Right cardiac atrium (tissue), 5 donors: ENCODE results near the gene CD84. TPM values are rescaled to one million over a fixed set of nuclear protein-coding genes. Genes with fewer than 3 reads are reported as not detected.
"Not testable (repeated sequence)": the region's sequence is repeated elsewhere in the genome, so short reads cannot be mapped to it uniquely, and the experiment has no call there.

Source experiments
- ATAC-seq, 2 donors: fragments of 200-7000 bp; cut with Tn5 transposase; one replicate each; pipeline versions ENCODE4 v1.8.0 to v1.9.1; 2020; ENCODE audit warnings: moderate library complexity in 2 of 2, mild to moderate bottlenecking in 1 of 2
- DNase-seq, 3 donors: peaks; one replicate each; pipeline ENCODE4 v3.0.0-alpha.2; 2020
- H3K27ac ChIP-seq: one replicate; pipeline ENCODE4 v1.5.1; 2013; ENCODE audit warnings: mild to moderate bottlenecking, low read length, control low read depth, moderate library complexity
- H3K27me3 ChIP-seq: one replicate; pipeline ENCODE4 v1.6.1; 2013; ENCODE audit not compliant: control insufficient read depth, insufficient read depth
- H3K4me1 ChIP-seq: one replicate; pipeline ENCODE4 v1.6.1; 2013; ENCODE audit warnings: low read length; ENCODE audit not compliant: control insufficient read depth, insufficient read depth
- H3K4me3 ChIP-seq: one replicate; pipeline ENCODE4 v1.5.1; 2013; ENCODE audit warnings: low read length, control low read depth
- H3K9me3 ChIP-seq: one replicate; pipeline ENCODE4 v1.6.1; 2013; ENCODE audit warnings: low read length; ENCODE audit not compliant: control insufficient read depth
- WGBS: extraction: QIAGEN DNeasy Blood & Tissue Kit; methylation state at CpG from one replicate; pipeline ENCODE4 v1.1.7; 2013; 5-methylcytosine and 5-hydroxymethylcytosine counted together
- intact Hi-C, 4 donors: fragments of 100-400 bp; cut with DNase I; formaldehyde crosslinking; loops; one replicate each; pipeline versions ENCODE4 v1.11.0 to v1.14.0; 2022 to 2023
- polyA plus RNA-seq: library from polyadenylated mRNA; stranded (reverse); fragments of 200-250 nt; gene quantifications from one replicate; pipeline ENCODE4 v1.2.3, GENCODE V29; 2013
- total RNA-seq, 4 donors: library from RNA; stranded (reverse); fragmentation: NEBNext Ultra II Directional; extraction: Animal tissue kit (Norgen Biotek cat#: 25700); gene quantifications; one replicate each; pipeline ENCODE4 v1.2.1, GENCODE V29; 2021
- donor health status: healthy with polysubstance abuse.
- donor health status: DM: no; HTN: yes; CAD: no.
- donor health status: DM: no; HTN: no; CAD: no.
- donor health status: DM: no; HTN: yes; CAD: no; lungs with severe emphysema.
- donor health status: DM: yes; HTN: yes; CAD: no.

Gene CD84
- total and polyA plus RNA-seq, 5 donors = 0.61 to 5.7 (median 5.2) TPM

DNA sequence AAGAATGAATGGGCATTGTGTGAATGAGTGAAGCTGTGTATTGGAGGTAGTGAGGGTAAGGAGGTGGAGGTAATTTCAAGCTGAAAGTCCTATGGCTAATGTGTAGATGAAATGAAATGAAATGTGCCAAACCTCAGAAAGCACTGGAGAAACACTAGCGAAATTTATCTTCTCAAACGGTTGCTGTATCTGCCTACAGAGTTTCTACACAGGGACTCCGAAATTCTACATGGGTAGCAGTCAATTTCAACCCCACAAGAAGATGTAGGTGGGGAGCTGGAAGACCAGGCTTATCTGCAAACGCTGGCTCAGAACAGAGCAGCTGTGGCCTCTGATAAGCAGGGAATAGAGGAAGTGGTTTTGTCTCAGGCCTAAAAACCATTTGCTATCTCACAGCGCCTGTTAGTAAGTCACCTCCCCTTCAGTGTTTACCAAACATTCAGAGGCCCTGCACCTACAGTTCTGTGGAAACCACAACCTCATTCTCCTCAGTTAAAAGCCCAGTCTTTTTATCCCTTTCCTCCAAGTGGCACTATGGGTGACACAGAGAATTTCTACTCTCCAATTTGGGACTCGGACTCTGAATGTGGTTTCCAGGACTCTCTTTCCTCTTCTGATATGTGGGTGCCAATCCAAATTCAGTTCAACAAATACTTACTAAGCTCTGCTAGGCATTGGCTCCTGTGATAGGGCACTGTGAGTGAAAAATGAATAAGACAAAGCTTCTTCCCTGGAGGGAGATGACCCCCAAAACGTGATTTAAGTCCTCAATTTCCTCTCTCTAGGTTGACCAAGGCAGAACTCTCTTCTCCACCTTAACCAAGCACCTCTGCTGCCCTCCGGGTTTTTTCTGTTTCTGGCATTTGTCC lies 39.1 kb downstream of the CD84 start:
- no peaks in the 10 kb centered on the region for H3K4me1 ChIP-seq
- intact Hi-C loops = no loop called here
- no peaks in the 10 kb centered on the region for H3K27me3 ChIP-seq
- WGBS = 20% methylated on average over 8 of the region's 8 CpGs
- no peak overlapping the region for H3K27ac ChIP-seq
- H3K4me3 ChIP-seq = no peak overlapping the region
- no peaks in the 10 kb centered on the region for H3K9me3 ChIP-seq
- peak in 2 of 3 donors; percentile 21 to 53 for DNase-seq
- peak; percentile 89 to 97 for ATAC-seq

DNA sequence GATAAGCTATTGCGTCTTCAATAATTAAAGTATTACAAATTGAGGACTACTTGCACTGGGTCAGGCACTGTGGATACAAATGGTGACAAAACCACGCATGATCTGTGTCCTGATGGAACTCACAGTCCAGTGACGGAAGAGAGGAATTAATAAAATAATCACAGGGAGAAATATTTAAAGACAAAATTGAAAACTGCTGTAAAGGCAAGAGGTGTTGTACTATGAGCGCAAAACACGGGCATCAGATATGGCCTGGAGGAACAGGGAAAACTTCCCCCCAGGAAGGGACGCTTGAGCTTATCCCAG lies 39.7 kb downstream of the CD84 start:
- peak in 1 of 2 donors; percentile 54 for ATAC-seq
- Histone ChIP-seq H3K27me3 (no peaks in the 10 kb centered on the region), H3K27ac (no peak overlapping the region), H3K9me3 (no peaks in the 10 kb centered on the region), H3K4me1 (no peaks in the 10 kb centered on the region), H3K4me3 (no peak overlapping the region)
- 77% methylated on average over 6 of the region's 6 CpGs for whole genome bisulfite sequencing
- intact Hi-C loops = no loop called here
- DNase-seq = no peak

DNA sequence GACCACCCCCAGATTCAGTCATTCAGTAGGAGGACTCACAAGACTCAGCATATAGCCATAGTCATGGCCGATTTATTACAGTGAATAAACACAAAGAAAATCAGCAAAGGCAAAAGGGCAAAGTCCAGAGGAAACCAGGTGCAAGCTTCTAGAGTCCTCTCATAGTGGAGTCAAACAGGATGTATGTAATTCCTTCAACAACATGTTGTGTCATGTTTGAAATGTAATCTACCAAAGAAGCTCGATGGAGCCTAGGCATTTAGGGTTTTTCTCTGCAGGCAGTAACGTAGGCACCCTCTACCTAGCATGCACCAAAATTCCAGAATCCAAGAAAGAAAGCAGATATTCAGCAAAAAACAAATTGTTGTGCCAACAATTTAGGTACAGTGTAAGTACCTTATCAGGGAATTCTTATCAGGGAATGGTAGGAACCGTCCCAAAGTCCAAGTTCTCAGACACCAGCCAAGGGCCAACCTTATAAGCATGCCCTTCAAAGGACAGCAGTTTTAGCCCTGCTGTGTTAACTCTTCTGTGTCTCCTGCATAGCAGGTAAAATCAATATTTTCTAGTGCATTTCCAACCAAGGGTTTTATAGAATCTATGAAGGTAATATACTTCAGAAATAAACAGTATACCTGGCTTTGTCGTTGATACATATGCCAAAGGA lies 40.2 kb downstream of the CD84 start:
- intact Hi-C loops = no loop called here
- Histone ChIP-seq H3K27me3 (no peaks in the 10 kb centered on the region), H3K4me3 (no peak overlapping the region), H3K9me3 (no peaks in the 10 kb centered on the region), H3K4me1 (no peaks in the 10 kb centered on the region), H3K27ac (no peak overlapping the region)
- peak; percentile 27 to 65 for ATAC-seq
- 58% methylated on average over 5 of the region's 5 CpGs for WGBS
- DNase-seq = no peak

DNA sequence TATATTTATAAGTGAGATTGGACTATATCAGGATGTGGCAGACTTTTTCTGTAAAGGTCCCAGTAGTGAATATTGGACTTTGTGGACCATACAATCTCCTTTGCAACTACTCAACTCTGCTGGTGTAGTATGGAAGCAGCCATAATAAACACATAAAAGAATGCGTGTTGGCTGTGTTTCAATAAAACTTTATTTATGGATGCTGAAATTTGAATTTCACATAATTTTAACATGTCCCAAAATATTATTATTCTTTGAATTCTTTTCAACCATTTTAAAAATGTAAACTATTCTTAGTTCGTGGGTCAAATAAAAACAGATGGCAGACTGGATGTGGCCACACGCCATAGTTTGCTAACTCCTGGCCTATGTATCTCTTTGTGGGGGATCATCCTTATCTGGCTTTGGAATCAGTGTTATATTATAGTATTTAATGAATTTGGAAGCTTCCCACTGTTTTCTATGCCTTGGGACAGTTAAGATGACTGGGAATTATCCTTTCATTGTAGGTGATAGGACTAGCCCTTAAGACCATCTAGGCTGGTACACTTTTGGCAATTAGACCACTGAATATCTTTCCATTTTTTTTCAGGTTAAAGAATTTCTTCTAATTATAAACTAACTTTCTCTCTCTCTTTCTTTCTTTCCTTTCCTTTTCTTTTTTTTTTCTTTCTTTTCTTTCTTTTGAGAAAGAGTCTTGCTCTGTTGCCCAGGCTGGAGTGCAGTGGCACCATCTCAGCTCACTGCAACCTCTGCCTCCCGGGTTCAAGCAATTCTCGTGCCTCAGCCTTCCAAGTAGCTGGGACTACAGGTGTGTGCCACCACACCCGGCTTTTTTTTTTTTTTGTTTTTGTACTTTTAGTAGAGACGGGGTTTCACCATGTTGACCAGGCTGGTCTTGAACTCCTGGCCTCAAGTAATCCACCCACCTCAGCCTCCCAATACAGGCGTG lies 41.3 kb downstream of the CD84 start:
- Histone ChIP-seq H3K4me1 (no peaks in the 10 kb centered on the region), H3K4me3 (no peak overlapping the region), H3K9me3 (no peaks in the 10 kb centered on the region), H3K27me3 (no peaks in the 10 kb centered on the region), H3K27ac (no peak overlapping the region)
- DNase-seq (no peak), ATAC-seq (no peak)
- intact Hi-C loops = no loop called here
- WGBS = 90% methylated on average over 8 of the region's 8 CpGs

DNA sequence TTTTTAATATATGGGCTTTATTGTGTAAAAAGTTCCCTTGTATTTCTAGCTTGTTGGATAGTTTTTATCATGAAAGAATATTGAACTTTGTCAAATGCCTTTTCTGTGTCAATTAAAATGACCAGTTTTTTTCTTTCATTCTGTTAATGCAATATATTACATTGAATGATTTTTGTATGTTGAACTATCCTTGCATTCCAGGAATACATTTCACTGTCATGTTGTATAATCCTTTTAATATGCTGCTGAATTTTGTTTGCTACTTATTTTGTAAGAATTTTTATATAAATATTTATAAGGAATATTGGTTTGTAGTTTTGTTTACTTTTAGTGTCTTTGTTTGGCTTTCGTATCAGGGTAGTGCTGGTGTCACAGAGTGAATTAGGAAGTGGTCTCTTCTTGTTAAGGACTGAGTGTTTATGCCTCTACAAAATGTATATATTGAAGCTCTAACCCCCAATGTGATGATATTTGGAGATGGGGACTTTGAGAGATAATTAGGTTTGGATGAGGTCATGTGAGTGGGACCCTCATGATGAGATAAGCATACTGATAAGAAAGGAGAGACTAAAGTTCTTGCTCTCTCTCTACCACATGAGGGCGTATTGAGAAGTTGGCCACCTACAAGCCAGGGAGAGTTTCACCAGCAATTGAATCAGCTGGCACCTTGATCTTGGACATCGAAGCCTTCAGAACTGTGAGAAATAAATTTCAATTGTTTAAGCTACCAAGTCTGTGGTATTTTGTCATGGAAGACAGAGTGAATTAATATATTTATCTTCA lies 44.3 kb downstream of the CD84 start:
- no peak for ATAC-seq
- intact Hi-C loops = no loop called here
- no peak for DNase-seq
- WGBS = 87% methylated on average over 3 of the region's 3 CpGs
- no peaks in the 10 kb centered on the region for H3K9me3 ChIP-seq
- no peaks in the 10 kb centered on the region for H3K4me1 ChIP-seq
- no peak overlapping the region for H3K27ac ChIP-seq
- no peaks in the 10 kb centered on the region for H3K27me3 ChIP-seq
- no peak overlapping the region for H3K4me3 ChIP-seq

DNA sequence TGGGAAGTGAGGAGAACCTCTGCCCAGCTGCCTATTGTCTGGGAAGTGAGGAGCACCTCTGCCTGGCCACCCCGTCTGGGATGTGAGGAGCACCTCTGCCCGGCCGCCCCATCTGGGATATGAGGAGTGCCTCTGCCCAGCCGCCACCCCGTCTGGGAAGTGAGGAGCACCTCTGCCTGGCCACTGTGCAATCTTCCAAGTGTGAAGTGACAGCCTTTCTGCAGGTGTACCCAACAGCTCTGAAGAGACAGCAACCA lies 46.8 kb downstream of the CD84 start:
- H3K4me3 ChIP-seq, ATAC-seq, H3K27ac ChIP-seq, H3K9me3 ChIP-seq, H3K4me1 ChIP-seq, DNase-seq, H3K27me3 ChIP-seq, intact Hi-C loops: not testable (repeated sequence)
- WGBS = 84% methylated on average over 5 of the region's 5 CpGs

DNA sequence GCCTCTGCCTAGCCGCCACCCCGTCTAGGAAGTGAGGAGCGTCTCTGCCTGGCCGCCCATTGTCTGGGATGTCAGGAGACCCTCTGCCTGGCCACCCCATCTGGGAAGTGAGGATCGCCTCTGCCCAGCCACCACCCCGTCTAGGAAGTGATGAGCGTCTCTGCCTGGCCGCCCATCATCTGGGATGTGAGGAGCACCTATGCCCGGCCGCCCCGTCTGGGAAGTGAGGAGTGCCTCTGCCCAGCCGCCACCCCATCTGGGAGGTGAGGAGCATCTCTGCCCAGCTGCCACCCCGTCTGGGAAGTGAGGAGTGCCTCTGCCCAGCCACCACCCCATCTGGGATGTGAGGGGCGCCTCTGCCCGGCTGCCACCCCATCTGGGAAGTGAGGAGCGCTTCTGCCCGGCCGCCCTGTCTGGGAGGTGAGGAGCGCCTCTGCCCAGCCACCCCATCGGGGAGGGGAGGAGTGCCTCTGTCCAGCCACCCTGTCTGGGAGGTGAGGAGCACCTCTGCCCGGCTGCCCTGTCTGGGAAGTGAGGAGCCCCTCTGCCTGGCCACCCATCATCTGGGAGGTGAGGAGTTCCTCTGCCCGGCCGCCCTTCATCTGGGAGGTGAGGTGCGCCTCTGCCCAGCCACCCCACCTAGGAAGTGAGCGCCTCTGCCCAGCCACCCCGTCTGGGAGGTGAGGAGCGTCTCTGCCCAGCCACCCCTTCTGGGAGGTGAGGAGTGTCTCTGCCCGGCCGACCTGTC lies 47.3 kb downstream of the CD84 start:
- DNase-seq, H3K4me1 ChIP-seq, intact Hi-C loops, H3K4me3 ChIP-seq, H3K27ac ChIP-seq, ATAC-seq, H3K27me3 ChIP-seq, H3K9me3 ChIP-seq: not testable (repeated sequence)
- 94% methylated on average over 29 of the region's 29 CpGs for WGBS

DNA sequence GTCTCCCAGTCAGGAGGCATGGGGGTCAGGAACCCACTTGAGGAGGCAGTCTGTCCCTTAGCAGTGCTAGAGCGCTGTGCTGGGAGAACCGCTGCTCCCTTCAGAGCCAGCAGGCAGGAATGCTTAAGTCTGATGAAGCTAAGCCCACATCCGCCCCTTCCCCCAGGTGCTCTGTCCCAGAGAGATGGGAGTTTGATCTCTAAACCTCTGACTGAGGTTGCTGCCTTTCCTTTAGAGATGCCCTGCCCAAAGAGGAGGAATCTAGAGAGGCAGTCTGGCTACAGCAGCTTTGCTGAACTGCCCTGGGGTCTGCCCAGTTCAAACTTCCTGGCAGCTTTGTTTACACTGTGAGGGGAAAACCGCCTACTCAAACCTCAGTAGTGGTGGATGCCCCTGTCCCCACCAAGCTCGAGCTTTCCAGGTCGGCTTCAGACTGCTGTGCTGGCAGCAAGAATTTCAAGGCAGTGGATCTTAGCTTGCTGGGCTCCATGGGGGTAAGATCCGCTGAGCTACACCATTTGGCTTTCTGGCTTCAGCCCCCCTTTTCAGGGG lies 49.8 kb downstream of the CD84 start:
- H3K9me3 ChIP-seq, H3K4me1 ChIP-seq, DNase-seq, H3K27me3 ChIP-seq, H3K27ac ChIP-seq, intact Hi-C loops, ATAC-seq, H3K4me3 ChIP-seq: not testable (repeated sequence)
- WGBS = 72% methylated on average over 7 of the region's 7 CpGs

DNA sequence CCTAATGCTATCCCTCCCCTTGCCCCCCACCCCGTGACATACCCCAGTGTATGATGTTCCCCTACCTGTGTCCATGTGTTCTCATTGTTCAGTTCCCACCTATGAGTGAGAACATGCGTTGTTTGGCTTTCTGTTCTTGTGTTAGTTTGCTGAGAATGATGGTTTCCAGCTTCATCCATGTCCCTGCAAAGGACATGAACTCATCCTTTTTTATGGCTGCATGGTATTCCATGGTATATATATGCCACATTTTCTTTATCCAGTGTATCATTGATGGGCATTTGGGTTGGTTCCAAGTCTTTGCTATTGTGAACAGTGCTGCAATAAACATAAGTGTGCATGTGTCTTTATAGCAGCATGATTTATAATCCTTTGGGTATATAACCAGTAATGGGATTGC lies 55.5 kb downstream of the CD84 start:
- H3K4me3 ChIP-seq, DNase-seq, H3K4me1 ChIP-seq, H3K27ac ChIP-seq, H3K27me3 ChIP-seq, H3K9me3 ChIP-seq, ATAC-seq, intact Hi-C loops: not testable (repeated sequence)
- WGBS = 83% methylated on average over 2 of the region's 2 CpGs
